HL-60 (cell line): ENCODE measurements around the gene ABAT.

Source experiments
- CTCF ChIP-seq: IDR thresholded peaks from one replicate; pipeline ENCODE4 v1.5.1; 2011; ENCODE audit warnings: low read length, control low read depth, inconsistent platforms; ENCODE audit not compliant: insufficient read depth
- POLR2AphosphoS5 ChIP-seq: IDR thresholded peaks from 2 replicates; pipeline ENCODE4 v1.6.1; 2012; ENCODE audit warnings: low read depth
- SPI1 ChIP-seq: IDR thresholded peaks from 2 replicates; pipeline ENCODE4 v1.6.1; 2012; ENCODE audit warnings: low read depth, mild to moderate bottlenecking, borderline replicate concordance
- TF ChIP-seq, protein P1 (sequence below): IDR thresholded peaks from 2 replicates; pipeline ENCODE4 v1.6.1; 2012; ENCODE audit warnings: low read depth; ENCODE audit not compliant: insufficient replicate concordance

DNA sequence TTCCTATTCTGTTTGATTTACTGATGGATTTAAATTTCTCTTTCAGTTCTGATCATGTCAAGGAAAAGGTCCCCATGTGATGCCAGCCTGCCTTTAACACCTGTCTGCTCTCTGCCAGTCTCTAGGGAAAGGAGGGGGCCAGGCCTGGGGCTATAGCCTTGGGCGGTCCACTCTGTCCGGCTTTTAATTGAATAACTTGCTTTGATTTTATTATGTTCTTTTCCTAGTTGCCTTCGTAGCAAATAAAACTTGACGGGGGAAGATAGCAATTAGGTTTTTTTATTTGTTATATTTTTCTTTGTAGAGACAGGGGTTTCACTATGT is 47.6 kb downstream of the ABAT start:
- TF ChIP-seq CTCF (no peak), POLR2AphosphoS5 (no peak), SPI1 (no peak)
- TF ChIP-seq, protein P1, sequence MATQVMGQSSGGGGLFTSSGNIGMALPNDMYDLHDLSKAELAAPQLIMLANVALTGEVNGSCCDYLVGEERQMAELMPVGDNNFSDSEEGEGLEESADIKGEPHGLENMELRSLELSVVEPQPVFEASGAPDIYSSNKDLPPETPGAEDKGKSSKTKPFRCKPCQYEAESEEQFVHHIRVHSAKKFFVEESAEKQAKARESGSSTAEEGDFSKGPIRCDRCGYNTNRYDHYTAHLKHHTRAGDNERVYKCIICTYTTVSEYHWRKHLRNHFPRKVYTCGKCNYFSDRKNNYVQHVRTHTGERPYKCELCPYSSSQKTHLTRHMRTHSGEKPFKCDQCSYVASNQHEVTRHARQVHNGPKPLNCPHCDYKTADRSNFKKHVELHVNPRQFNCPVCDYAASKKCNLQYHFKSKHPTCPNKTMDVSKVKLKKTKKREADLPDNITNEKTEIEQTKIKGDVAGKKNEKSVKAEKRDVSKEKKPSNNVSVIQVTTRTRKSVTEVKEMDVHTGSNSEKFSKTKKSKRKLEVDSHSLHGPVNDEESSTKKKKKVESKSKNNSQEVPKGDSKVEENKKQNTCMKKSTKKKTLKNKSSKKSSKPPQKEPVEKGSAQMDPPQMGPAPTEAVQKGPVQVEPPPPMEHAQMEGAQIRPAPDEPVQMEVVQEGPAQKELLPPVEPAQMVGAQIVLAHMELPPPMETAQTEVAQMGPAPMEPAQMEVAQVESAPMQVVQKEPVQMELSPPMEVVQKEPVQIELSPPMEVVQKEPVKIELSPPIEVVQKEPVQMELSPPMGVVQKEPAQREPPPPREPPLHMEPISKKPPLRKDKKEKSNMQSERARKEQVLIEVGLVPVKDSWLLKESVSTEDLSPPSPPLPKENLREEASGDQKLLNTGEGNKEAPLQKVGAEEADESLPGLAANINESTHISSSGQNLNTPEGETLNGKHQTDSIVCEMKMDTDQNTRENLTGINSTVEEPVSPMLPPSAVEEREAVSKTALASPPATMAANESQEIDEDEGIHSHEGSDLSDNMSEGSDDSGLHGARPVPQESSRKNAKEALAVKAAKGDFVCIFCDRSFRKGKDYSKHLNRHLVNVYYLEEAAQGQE, result no peak
